HG03432 (cell line): ENCODE data around the gene UGT2B10.
"Not testable (repeated sequence)": the region's sequence is repeated elsewhere in the genome, so short reads cannot be mapped to it uniquely, and the experiment has no call there.

ENCODE experiments used
- ATAC-seq: cut with Tn5 transposase; IDR thresholded peaks from one replicate; pipeline ENCODE4 v1.9.1; 2021; ENCODE audit warnings: mild to moderate bottlenecking, moderate library complexity; ENCODE audit not compliant: unreplicated experiment

Gene UGT2B10

GRCh38 chr4:68815617-68816409 lies at the start of gene UGT2B10:
Gene UGT2B10 (plus strand): TSS chr4:68815994. CDS start chr4:68816020, 26 bp downstream.
- not testable (repeated sequence) for ATAC-seq

GRCh38 chr4:68771836-68772235 lies 44.0 kb upstream of the UGT2B10 start:
- ATAC-seq, result not testable (repeated sequence)

DNA sequence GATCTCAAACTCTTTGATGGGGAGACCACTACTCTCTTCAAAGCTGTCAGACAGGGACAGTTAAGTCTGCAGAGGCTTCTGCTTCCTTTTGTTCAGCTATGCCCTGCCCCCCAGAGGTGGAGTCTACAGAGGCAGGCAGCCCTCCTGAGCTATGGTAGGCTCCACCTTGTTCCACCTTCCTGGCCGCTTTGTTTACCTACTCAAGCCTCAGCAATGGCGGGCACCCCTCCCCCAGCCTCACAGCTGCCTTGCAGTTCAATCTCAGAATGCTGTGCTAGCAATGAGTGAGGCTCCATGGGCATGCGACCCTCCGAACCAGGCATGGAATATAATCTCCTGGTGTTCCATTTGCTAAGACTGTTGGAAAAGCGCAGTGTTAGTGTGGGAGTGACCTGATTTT lies 42.1 kb upstream of the UGT2B10 start:
- no peak for ATAC-seq

- ATAC-seq, result no peak
These were observed 35.6 kb upstream of the UGT2B10 start for GRCh38 chr4:68780232-68780631.

DNA sequence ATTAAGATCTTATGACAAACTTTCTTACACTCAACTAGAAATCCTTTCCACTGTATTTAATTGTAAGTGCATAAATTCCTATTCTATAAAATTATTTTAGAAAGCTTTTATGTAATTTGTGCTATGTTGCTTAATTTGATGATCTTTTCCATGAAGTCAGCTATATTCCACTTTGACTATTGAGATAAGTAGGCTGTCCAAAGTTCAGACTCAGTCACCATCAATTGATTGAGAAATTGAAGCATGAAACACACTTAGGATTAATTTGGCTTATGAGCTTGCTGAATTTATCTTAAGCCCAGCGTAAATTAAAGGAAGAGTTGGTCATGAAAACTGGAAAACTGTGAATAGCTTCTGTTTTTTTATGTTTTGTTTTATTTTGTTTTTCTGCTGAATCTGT lies 18.7 kb upstream of the UGT2B10 start:
- ATAC-seq, result no peak

GRCh38 chr4:68797618-68798017 lies 18.2 kb upstream of the UGT2B10 start:
- ATAC-seq, result no peak

DNA sequence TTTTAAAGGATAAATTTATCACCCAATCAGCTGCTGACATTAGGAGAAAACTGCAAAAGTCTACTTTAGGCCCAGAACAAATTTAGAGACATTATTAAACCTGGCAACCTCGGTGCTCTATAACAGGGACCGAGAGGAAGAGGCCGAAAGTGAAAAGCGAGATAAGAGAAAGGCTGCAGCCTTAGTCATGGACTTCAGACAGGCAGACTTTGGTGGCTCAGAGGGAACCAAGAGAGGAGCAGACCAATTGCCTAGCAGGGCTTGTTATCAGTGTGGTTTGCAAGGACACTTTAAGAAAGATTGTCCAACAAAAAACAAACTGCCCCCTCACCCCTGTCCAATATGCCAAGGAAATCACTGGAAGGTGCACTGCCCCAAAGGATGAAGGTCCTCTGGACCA lies 12.8 kb upstream of the UGT2B10 start:
- no peak for ATAC-seq

GRCh38 chr4:68808060-68808459 lies 7.7 kb upstream of the UGT2B10 start:
- ATAC-seq, result no peak

- no peak for ATAC-seq
These were observed 4.9 kb upstream of the UGT2B10 start for GRCh38 chr4:68810919-68811318.

GRCh38 chr4:68816410-68817265 lies 844 bp downstream of the UGT2B10 start:
- ATAC-seq, result not testable (repeated sequence)

- ATAC-seq, result no peak
These were observed 1.6 kb downstream of the UGT2B10 start for GRCh38 chr4:68817386-68817785.

DNA sequence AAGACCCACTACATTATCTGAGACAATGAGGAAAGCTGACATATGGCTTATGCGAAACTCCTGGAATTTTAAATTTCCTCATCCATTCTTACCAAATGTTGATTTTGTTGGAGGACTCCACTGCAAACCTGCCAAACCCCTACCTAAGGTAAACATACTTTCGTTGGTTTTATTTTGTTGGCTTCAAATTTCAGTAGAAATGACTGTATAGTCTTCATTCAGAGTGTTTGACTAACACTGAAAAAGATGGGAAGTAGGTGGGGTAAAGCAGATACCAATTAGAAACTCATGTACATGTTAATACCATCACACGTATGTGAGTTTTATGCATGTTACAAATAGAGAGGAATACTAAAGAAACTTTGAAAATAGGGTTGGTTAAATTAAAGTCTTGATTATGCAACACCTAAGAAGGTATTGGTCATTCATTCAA lies 2.3 kb downstream of the UGT2B10 start:
- ATAC-seq, result not testable (repeated sequence)

GRCh38 chr4:68831642-68832041 lies 15.8 kb downstream of the UGT2B10 start:
- no peak for ATAC-seq

DNA sequence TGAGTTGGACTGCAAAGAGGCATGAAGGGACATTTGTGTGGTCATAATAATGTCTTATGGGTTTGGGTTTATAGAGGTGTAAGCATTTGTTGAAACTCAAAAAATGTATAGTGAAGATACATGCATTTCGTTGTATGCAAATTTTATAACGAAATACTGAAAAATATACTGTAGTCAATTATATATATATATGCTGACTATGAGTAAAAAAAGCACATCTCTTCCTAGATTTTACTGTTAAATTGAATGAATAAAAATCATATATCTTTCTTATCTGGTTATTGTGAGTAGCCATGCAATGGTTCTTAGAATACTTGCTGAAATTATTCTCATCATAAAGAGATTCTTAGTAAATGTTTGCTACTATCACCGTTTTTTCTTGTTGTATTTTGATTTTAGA lies 34.5 kb downstream of the UGT2B10 start:
- no peak for ATAC-seq

GRCh38 chr4:68855771-68856170 lies 40.0 kb downstream of the UGT2B10 start:
- no peak for ATAC-seq

- no peak for ATAC-seq
These were observed 42.2 kb downstream of the UGT2B10 start for GRCh38 chr4:68858039-68858438.

DNA sequence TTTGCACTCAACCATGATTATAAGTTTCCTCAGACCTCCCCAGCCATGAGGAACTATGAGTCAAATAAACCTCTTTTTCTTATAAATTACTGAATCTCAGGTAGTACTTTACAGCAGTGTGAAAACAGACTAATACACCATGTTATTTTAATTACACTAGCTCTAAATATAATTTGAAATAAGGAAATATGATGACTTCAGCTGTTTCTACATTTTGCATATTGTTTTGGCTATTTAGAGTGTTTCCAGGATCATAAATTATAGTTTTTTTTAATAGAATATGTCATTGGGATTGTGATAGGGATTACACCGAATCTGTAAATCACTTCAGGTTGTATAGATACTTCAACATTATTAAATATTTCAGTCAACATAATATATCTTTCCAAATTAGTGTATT lies 43.9 kb downstream of the UGT2B10 start:
- ATAC-seq, result no peak

- no peak for ATAC-seq
These were observed 45.3 kb downstream of the UGT2B10 start for GRCh38 chr4:68861057-68861456.

- no peak for ATAC-seq
These were observed 48.8 kb downstream of the UGT2B10 start for GRCh38 chr4:68864438-68865187.

DNA sequence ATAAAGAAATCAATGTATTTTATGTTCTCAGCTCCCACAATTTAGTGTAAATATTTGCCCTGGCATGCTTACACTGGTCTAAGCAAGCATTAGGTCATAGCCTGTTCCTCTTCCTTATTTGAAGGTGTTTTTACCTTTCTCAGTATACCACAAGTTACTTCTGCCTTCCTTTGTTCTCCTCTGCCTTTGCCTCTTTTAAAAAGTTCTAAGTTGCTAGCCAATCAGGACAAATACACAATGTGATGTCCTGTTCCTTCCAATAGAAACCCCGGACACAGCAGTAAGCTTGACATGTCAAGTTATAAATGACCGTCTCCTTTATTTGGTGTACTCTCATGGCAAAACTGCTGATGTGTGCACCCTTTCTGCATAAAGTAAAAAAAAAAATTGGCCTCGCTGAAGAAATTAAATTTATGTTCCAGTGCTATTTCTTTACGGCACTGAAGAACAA lies 49.4 kb downstream of the UGT2B10 start:
- no peak for ATAC-seq

DNA sequence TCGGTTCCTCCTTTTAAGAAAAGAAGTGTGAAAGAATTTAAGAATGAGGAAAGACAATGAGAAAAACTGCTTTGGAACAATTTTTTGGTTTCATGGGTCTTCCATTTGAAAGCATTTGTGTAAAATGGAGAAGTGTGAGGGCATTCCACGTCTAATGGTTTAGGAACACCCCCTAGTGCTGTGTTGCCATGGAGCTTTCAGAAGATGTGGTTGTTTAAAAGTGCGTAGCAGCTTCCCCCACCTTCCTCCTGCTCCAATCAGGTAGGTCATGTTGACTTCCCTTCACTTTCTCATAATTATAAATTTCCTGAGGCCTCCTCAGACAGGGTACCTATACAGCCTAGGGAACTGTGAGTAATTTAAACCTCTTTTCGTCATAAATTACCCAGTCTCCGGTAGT lies 50.0 kb downstream of the UGT2B10 start:
- ATAC-seq, result peak; percentile 45
